Smooth muscle cell (in vitro differentiated cells): ENCODE measurements around the gene NPIPA1. TPM values are rescaled to one million over a fixed set of nuclear protein-coding genes. Genes with fewer than 3 reads are reported as not detected.
"Not testable (repeated sequence)": the region's sequence is repeated elsewhere in the genome, so short reads cannot be mapped to it uniquely, and the experiment has no call there.

ENCODE experiments used
- DNase-seq: peaks from one replicate; lab custom pipeline; 2025; ENCODE audit not compliant: unreplicated experiment; lab: John Stamatoyannopoulos, UW
- H2AFZ ChIP-seq: fragments of 200-600 bp; sonication (generic); 2 replicates; pipeline ENCODE4 v1.6.0; 2016; ENCODE audit warnings: antibody characterized with exemption, low read depth, mild to moderate bottlenecking
- H3F3A ChIP-seq: fragments of 200-600 bp; sonication (generic); 2 replicates; pipeline ENCODE4 v1.6.0; 2017; ENCODE audit warnings: antibody characterized with exemption, low read depth
- H3K27ac ChIP-seq: fragments of 200-600 bp; sonication (generic); 2 replicates; pipeline ENCODE4 v1.5.1; 2016; ENCODE audit warnings: low read depth, mild to moderate bottlenecking
- H3K27me3 ChIP-seq: fragments of 200-600 bp; sonication (generic); 2 replicates; pipeline ENCODE4 v1.6.1; 2016; ENCODE audit warnings: low read depth, mild to moderate bottlenecking
- H3K36me3 ChIP-seq: fragments of 200-600 bp; sonication (generic); 2 replicates; pipeline ENCODE4 v1.5.1; 2016; ENCODE audit warnings: low read depth
- H3K4me1 ChIP-seq: fragments of 200-600 bp; sonication (generic); 2 replicates; pipeline ENCODE4 v1.5.1; 2016; ENCODE audit warnings: low read depth
- H3K4me2 ChIP-seq: fragments of 200-600 bp; sonication (generic); 2 replicates; pipeline ENCODE4 v1.6.0; 2016; ENCODE audit warnings: mild to moderate bottlenecking
- H3K4me3 ChIP-seq: fragments of 200-600 bp; sonication (generic); 2 replicates; pipeline ENCODE4 v1.5.1; 2016; ENCODE audit warnings: mild to moderate bottlenecking
- H3K79me2 ChIP-seq: fragments of 200-600 bp; sonication (generic); 2 replicates; pipeline ENCODE4 v1.6.0; 2016; ENCODE audit warnings: low read depth, mild to moderate bottlenecking
- H3K9ac ChIP-seq: fragments of 200-600 bp; sonication (generic); 2 replicates; pipeline ENCODE4 v1.6.0; 2016; ENCODE audit warnings: low read depth
- H3K9me3 ChIP-seq: fragments of 200-600 bp; sonication (generic); replicated peaks from 2 replicates; pipeline ENCODE4 v1.5.1; 2016; ENCODE audit warnings: low read depth
- H4K20me1 ChIP-seq: fragments of 200-600 bp; sonication (generic); 2 replicates; pipeline ENCODE4 v1.6.0; 2016; ENCODE audit warnings: low read depth
- CTCF ChIP-seq: fragments of 200-600 bp; sonication (generic); IDR thresholded peaks from 2 replicates; pipeline ENCODE4 v1.5.1; 2017; ENCODE audit warnings: borderline replicate concordance, mild to moderate bottlenecking, antibody characterized with exemption; ENCODE audit not compliant: insufficient read depth, poor library complexity, severe bottlenecking
- WGBS: methylation state at CpG from one replicate; pipeline ENCODE4 v1.1.7; 2016; ENCODE audit warnings: low lambda C conversion rate; 5-methylcytosine and 5-hydroxymethylcytosine counted together
- polyA plus RNA-seq: library from polyadenylated mRNA; unstranded; fragments of >200 nt; fragmentation: Nextera tagmentation; extraction: Ambion mirVana; gene quantifications from 2 replicates; pipeline ENCODE4 v1.2.1, GENCODE V29; 2016
- total RNA-seq: library from RNA; depleted of rRNA; stranded (reverse); fragments of >200 nt; gene quantifications from 2 replicates; pipeline ENCODE4 v1.2.3, GENCODE V29; 2014

NPIPA1 gene
- total and polyA plus RNA-seq, 2 experiments from 2014 or later: 34.8 to 39.5 TPM

GRCh38 chr16:14937994-14938393 lies 751 bp downstream of the NPIPA1 start:
- H3K27ac ChIP-seq, DNase-seq, H3F3A ChIP-seq, H3K4me2 ChIP-seq, H3K36me3 ChIP-seq, H2AFZ ChIP-seq, H3K79me2 ChIP-seq, H4K20me1 ChIP-seq, H3K27me3 ChIP-seq, H3K9ac ChIP-seq, H3K4me3 ChIP-seq, H3K9me3 ChIP-seq, H3K4me1 ChIP-seq: not testable (repeated sequence)
- WGBS: no CpG with 5 or more reads among the region's 9 CpGs

- not testable (repeated sequence) for H3K36me3 ChIP-seq, H3F3A ChIP-seq, H3K27me3 ChIP-seq, H3K9ac ChIP-seq, H3K4me3 ChIP-seq, H4K20me1 ChIP-seq, H3K9me3 ChIP-seq, H3K4me2 ChIP-seq, H3K79me2 ChIP-seq, H3K27ac ChIP-seq, H2AFZ ChIP-seq, DNase-seq, H3K4me1 ChIP-seq
- 76% methylated on average over 3 of the region's 3 CpGs for WGBS
These were observed 5.4 kb downstream of the NPIPA1 start for GRCh38 chr16:14942686-14943085.

GRCh38 chr16:14955546-14956231 lies 18.4 kb downstream of the NPIPA1 start:
- Histone ChIP-seq H3K27me3 (no peaks in the 10 kb centered on the region), H3K27ac (no peak overlapping the region), H2AFZ (no peak overlapping the region), H3K9me3 (no peaks in the 10 kb centered on the region), H3K36me3 (no peaks in the 10 kb centered on the region), H3K4me1 (no peaks in the 10 kb centered on the region), H3K9ac (no peak overlapping the region), H3F3A (no peaks in the 10 kb centered on the region), H4K20me1 (no peaks in the 10 kb centered on the region), H3K79me2 (no peaks in the 10 kb centered on the region), H3K4me2 (no peak overlapping the region), H3K4me3 (no peak overlapping the region)
- TF ChIP-seq CTCF: no peak
- 94% methylated on average over 16 of the region's 16 CpGs for WGBS
- DNase-seq: no peak

DNA sequence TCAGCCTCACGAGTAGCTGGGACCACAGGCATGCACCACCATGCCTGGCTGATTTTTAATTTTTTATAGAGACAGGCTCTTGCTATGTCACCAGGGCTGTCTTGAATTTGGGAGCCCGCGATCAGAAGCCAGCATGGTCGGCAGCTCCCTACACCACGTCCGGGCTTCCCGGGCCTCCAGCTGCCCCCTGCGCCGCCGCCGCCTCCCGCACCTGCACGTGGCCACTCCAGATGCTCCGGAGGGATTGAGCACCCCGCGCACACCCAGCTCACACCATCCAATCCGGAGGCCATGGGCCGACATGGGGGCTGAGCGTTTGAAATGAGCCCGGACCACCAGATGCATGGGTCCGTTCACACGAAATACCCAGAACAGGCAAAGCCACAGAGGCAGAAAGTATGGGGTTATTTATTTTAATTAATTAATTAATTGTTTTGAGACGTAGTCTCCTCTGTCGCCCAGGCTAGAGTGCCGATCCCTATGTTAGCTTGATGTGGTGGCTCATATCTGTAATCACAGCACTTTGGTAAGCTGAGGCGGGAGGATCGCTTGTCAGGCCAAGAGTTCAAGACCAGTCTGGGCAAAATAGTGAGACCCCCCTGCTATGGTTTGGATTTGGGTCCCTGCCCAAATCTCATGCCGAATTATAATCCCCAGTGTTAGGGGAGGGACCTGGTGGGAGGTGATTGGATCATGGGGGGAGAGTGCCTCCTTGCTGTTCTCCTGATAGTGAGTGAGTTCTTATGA lies 20.5 kb downstream of the NPIPA1 start:
- Histone ChIP-seq H3K9me3 (no peaks in the 10 kb centered on the region), H2AFZ (no peak overlapping the region), H3K4me3 (no peak overlapping the region), H3K79me2 (no peaks in the 10 kb centered on the region), H3K36me3 (no peaks in the 10 kb centered on the region), H3K27ac (no peak overlapping the region), H3K27me3 (peaks cover 6% of the 10 kb centered on the region), H3K4me1 (no peaks in the 10 kb centered on the region), H3K9ac (no peak overlapping the region), H3K4me2 (no peak overlapping the region), H3F3A (no peaks in the 10 kb centered on the region), H4K20me1 (no peaks in the 10 kb centered on the region)
- DNase-seq: no peak
- TF ChIP-seq CTCF: no peak
- WGBS: 96% methylated on average over 28 of the region's 28 CpGs
